ENCODE data around the gene FAM221B. TPM values are rescaled to one million over a fixed set of nuclear protein-coding genes. Genes with fewer than 3 reads are reported as not detected.
A peak's percentile ranks its signal among the peaks of the same experiment; 100 is the strongest.

FAM221B gene
- total RNA-seq, 1 donor from 2014 or later, result not detected

DNA sequence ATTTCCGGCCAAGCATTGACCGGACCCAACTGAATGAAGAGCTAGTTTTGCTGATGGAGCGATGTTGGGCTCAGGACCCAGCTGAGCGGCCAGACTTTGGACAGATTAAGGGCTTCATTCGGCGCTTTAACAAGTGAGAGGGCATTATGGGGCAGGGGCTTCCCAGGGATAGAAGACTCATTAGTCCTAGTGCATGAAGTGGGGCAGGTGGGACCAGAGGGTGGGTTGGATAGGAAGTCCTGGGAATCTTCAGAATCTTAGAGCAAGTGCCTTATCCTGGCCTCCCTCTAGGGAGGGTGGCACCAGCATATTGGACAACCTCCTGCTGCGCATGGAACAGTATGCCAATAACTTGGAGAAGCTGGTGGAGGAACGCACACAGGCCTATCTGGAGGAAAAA is 22.4 kb downstream of the FAM221B start:
- no peak for DNase-seq (ENCODE audit: low spot score)
- H3K36me3 Mint-ChIP-seq (ENCODE audit: low read depth), result peaks cover 26% of the 10 kb centered on the region
- H3K9me3 Mint-ChIP-seq (ENCODE audit: low read depth), result no peaks in the 10 kb centered on the region
- H3K27me3 Mint-ChIP-seq (ENCODE audit: low read depth), result no peaks in the 10 kb centered on the region
- TF ChIP-seq, protein P1, sequence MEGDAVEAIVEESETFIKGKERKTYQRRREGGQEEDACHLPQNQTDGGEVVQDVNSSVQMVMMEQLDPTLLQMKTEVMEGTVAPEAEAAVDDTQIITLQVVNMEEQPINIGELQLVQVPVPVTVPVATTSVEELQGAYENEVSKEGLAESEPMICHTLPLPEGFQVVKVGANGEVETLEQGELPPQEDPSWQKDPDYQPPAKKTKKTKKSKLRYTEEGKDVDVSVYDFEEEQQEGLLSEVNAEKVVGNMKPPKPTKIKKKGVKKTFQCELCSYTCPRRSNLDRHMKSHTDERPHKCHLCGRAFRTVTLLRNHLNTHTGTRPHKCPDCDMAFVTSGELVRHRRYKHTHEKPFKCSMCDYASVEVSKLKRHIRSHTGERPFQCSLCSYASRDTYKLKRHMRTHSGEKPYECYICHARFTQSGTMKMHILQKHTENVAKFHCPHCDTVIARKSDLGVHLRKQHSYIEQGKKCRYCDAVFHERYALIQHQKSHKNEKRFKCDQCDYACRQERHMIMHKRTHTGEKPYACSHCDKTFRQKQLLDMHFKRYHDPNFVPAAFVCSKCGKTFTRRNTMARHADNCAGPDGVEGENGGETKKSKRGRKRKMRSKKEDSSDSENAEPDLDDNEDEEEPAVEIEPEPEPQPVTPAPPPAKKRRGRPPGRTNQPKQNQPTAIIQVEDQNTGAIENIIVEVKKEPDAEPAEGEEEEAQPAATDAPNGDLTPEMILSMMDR (IDR thresholded peaks at IDR 0.05), result no peak
- no peak overlapping the region for H3K27ac Mint-ChIP-seq (ENCODE audit: unreplicated experiment)
- H3K4me3 Mint-ChIP-seq (ENCODE audit: unreplicated experiment), result no peak overlapping the region
- H3K4me1 Mint-ChIP-seq (ENCODE audit: low read depth), result no peaks in the 10 kb centered on the region

DNA sequence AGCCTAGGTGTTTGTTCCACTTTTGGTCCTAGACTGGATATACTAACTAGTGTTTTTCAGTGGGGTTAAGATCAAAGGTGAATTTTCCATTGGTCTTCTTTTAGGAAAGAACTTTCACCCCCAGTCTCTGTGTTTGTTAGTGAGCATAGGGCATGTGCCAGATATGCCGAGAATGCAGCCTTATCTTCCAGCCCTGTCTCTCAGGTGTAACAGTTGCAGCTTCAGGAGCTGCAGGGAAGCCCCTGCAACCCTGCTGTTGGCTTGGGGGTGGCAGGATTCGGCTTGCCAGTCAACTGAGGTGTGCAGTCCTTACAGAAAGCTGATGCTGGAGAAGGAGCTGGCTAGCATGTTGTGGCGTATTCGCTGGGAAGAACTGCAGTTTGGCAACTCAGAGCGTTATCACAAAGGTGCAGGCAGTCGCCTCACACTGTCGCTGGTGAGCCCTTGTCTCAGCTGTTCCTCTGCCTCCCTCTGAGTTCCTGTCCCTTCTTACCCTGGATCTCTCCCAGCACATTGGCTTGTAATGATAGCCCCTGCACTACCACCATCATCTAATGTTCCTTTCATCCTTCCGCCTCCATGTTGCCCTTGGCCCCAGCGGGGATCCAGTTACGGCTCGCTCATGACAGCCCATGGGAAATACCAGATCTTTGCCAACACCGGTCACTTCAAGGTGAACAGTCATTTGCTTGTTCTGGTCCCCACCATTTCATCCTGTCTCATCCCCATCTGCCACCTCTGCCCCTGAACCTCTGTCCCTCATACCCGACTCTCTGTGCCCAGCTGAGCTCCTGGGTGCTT is 27.0 kb downstream of the FAM221B start:
- TF ChIP-seq, protein P1 (IDR thresholded peaks at IDR 0.05), result no peak
- H3K4me3 Mint-ChIP-seq (ENCODE audit: unreplicated experiment), result no peak overlapping the region
- H3K4me1 Mint-ChIP-seq (ENCODE audit: low read depth), result peaks cover 17% of the 10 kb centered on the region
- DNase-seq (ENCODE audit: low spot score), result no peak
- no peaks in the 10 kb centered on the region for H3K9me3 Mint-ChIP-seq (ENCODE audit: low read depth)
- H3K27ac Mint-ChIP-seq (ENCODE audit: unreplicated experiment), result no peak overlapping the region
- peaks cover 32% of the 10 kb centered on the region for H3K36me3 Mint-ChIP-seq (ENCODE audit: low read depth)
- no peaks in the 10 kb centered on the region for H3K27me3 Mint-ChIP-seq (ENCODE audit: low read depth)

DNA sequence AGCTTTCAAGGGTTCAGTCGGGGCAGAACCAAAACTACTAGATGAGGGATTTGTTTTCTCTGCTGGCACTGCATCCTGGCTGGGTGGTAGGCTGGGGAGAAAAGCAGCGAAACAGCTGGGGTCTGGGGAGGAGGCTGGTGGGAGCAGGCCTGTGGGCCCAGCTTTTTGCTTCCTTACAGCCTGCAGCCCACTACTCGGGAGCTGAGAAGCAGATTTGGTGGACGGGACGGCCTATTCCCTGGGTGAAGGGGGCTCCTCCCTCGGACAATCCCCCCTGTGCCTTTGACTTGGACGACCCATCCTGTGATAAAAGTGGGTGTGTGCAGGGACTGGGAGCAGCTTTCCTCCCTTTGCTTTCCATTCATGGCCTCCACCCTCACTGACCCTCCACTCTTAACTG is 28.0 kb downstream of the FAM221B start:
- TF ChIP-seq, protein P1 (IDR thresholded peaks at IDR 0.05), result no peak
- no peak for DNase-seq (ENCODE audit: low spot score)
- Mint-ChIP-seq H3K4me3 (ENCODE audit: unreplicated experiment) (no peak overlapping the region), H3K27me3 (ENCODE audit: low read depth) (no peaks in the 10 kb centered on the region), H3K4me1 (ENCODE audit: low read depth) (peaks cover 21% of the 10 kb centered on the region), H3K27ac (ENCODE audit: unreplicated experiment) (no peak overlapping the region), H3K9me3 (ENCODE audit: low read depth) (no peaks in the 10 kb centered on the region), H3K36me3 (ENCODE audit: low read depth) (peaks cover 26% of the 10 kb centered on the region)

DNA sequence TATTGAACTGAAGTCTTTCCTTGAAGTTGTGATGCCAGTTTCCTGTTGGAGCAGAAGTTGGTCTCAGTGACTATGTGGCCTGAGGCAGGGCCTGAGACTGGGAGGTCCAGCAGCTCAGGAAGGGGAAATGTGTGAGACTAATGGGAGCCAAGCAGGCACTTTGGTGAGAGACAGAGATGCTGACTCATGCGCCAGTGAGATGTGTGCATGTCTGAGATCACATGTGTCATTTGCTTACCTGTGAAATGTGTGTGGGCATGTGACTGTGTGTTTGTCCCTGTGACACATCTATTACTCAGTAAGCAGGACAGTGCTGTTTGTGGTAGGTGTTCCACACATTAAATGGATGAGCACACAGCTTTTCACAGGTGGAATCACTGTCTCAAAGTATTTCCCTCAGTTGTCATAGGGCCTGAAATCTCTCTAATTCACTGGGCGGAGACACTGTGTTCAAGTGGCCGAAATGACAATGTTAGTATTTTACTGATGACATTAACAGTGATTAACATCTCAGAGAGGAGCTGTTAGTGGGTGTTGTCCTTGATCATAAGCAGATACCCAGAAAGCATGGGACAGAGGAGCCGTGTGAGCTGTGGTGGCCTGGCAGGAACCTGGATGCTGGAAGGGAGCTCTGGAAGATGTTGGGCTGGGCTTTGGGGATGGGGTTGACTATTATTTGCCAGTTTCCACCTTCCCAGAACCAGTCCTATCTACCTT is 29.7 kb downstream of the FAM221B start:
- no peak for DNase-seq (ENCODE audit: low spot score)
- Mint-ChIP-seq H3K9me3 (ENCODE audit: low read depth) (no peaks in the 10 kb centered on the region), H3K4me1 (ENCODE audit: low read depth) (peaks cover 38% of the 10 kb centered on the region), H3K27me3 (ENCODE audit: low read depth) (no peaks in the 10 kb centered on the region), H3K36me3 (ENCODE audit: low read depth) (peaks cover 26% of the 10 kb centered on the region), H3K27ac (ENCODE audit: unreplicated experiment) (peak overlapping the region; percentile 30), H3K4me3 (ENCODE audit: unreplicated experiment) (no peak overlapping the region)
- TF ChIP-seq, protein P1 (IDR thresholded peaks at IDR 0.05), result no peak

DNA sequence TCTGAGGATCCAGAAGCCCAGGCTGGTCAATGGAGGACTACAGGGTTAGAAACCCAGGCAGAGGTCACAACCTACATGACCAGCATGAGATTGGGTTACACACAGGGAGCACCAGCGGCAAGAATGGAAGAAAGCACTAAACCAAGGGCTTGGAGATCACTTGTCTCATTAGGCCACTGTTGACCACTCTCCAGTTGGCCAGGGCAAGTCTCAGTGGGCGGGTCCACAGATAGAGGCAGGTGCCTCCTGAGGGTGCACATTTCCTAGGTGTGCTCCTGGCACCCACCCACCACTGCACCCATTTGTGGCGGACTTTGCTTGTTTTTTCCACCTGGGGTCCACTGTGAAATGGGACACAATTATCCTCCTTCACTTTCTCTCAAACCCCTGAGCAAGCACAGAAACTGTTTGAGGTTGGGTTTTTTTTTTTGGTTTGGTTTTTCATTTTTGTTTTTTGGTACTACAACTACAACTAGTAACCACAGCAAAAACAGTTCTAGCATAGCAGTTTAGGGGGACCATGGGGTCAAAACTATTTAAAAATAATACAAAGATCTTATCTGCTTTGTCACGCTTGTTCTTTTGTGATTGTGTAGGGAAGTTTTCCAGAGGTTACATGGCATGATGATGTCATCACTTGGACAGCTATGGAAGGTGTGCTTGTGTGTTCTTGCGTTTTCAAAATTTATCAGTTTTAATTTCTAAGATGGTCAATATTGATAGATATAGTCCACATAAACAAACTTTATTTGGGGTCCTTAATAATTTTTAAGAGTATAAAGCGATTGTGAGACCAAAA is 31.0 kb downstream of the FAM221B start:
- no peak for DNase-seq (ENCODE audit: low spot score)
- Mint-ChIP-seq H3K4me1 (ENCODE audit: low read depth) (peaks cover 51% of the 10 kb centered on the region), H3K27me3 (ENCODE audit: low read depth) (no peaks in the 10 kb centered on the region), H3K27ac (ENCODE audit: unreplicated experiment) (no peak overlapping the region), H3K36me3 (ENCODE audit: low read depth) (peaks cover 20% of the 10 kb centered on the region), H3K9me3 (ENCODE audit: low read depth) (no peaks in the 10 kb centered on the region), H3K4me3 (ENCODE audit: unreplicated experiment) (no peak overlapping the region)
- TF ChIP-seq, protein P1 (IDR thresholded peaks at IDR 0.05), result no peak
